SK-N-SH treated with all-trans-retinoic acid at 6 μM for 48 hours (cell line): ENCODE measurements around the gene PRKAB1.

Source experiments
- ATAC-seq: fragments of 200-7000 bp; cut with Tn5 transposase; 3 replicates; pipeline ENCODE4 v1.9.1; 2020; ENCODE audit warnings: mild to moderate bottlenecking, moderate library complexity
- ARNTL ChIP-seq: fragments of 450-650 bp; formaldehyde crosslinking; IDR thresholded peaks from 2 replicates; pipeline ENCODE4 v1.5.0; 2020; ENCODE audit warnings: low read depth, mild to moderate bottlenecking, moderate library complexity, borderline replicate concordance
- ESRRG ChIP-seq: fragments of 250-450 bp; sonication (Bioruptor Pico); IDR thresholded peaks from 2 replicates; pipeline ENCODE4 v1.6.1; 2021; ENCODE audit warnings: mild to moderate bottlenecking
- GLIS3 ChIP-seq: fragments of 250-450 bp; sonication (Bioruptor Pico); IDR thresholded peaks from 2 replicates; pipeline ENCODE4 v1.5.0; 2020; ENCODE audit warnings: mild to moderate bottlenecking, moderate library complexity
- ISL1 ChIP-seq: fragments of 250-450 bp; sonication (Bioruptor Pico); IDR thresholded peaks from 2 replicates; pipeline ENCODE4 v2.1.2; 2022; ENCODE audit warnings: mild to moderate bottlenecking, moderate library complexity
- PPARA ChIP-seq: fragments of 250-450 bp; sonication (Bioruptor Pico); IDR thresholded peaks from 2 replicates; pipeline ENCODE4 v1.5.0; 2020; ENCODE audit warnings: mild to moderate bottlenecking, borderline replicate concordance
- RARB ChIP-seq: fragments of 250-450 bp; sonication (Bioruptor Pico); IDR thresholded peaks from 2 replicates; pipeline ENCODE4 v1.8.0; 2021; ENCODE audit warnings: mild to moderate bottlenecking, moderate library complexity
- SNAI2 ChIP-seq: fragments of 250-450 bp; sonication (Bioruptor Pico); IDR thresholded peaks from 2 replicates; pipeline ENCODE4 v1.5.0; 2020; ENCODE audit warnings: mild to moderate bottlenecking, moderate library complexity
- TCF4 ChIP-seq: fragments of 250-450 bp; sonication (Bioruptor Pico); IDR thresholded peaks from 2 replicates; pipeline ENCODE4 v1.8.0; 2021; ENCODE audit warnings: mild to moderate bottlenecking, moderate library complexity, borderline replicate concordance
- TOX ChIP-seq: fragments of 250-450 bp; sonication (Bioruptor Pico); IDR thresholded peaks from 2 replicates; pipeline ENCODE4 v1.8.0; 2021; ENCODE audit warnings: mild to moderate bottlenecking, moderate library complexity, borderline replicate concordance
- ZC3H10 ChIP-seq: fragments of 250-450 bp; sonication (Bioruptor Pico); IDR thresholded peaks from 2 replicates; pipeline ENCODE4 v1.5.1; 2021; ENCODE audit warnings: mild to moderate bottlenecking, moderate library complexity
- ZFP30 ChIP-seq: fragments of 450-650 bp; formaldehyde crosslinking; IDR thresholded peaks from 2 replicates; pipeline ENCODE4 v1.5.0; 2022; ENCODE audit warnings: mild to moderate bottlenecking, moderate library complexity
- ZNF565 ChIP-seq: fragments of 450-650 bp; formaldehyde crosslinking; conservative IDR thresholded peaks from 2 replicates; pipeline ENCODE4 v1.5.0; 2020; ENCODE audit warnings: low read depth, mild to moderate bottlenecking, moderate library complexity
- ZNF70 ChIP-seq: fragments of 450-650 bp; formaldehyde crosslinking; IDR thresholded peaks from 2 replicates; pipeline ENCODE4 v1.5.0; 2020; ENCODE audit warnings: mild to moderate bottlenecking, moderate library complexity
- ZNF8 ChIP-seq: fragments of 450-650 bp; formaldehyde crosslinking; IDR thresholded peaks from 2 replicates; pipeline ENCODE4 v1.5.0; 2020; ENCODE audit warnings: mild to moderate bottlenecking, moderate library complexity
- TF ChIP-seq, protein P1 (sequence below): fragments of 250-450 bp; sonication (Bioruptor Pico); IDR thresholded peaks from 2 replicates; pipeline ENCODE4 v1.5.1; 2021; ENCODE audit warnings: mild to moderate bottlenecking, moderate library complexity
- TF ChIP-seq, protein P2 (sequence below): fragments of 250-450 bp; sonication (Bioruptor Pico); IDR thresholded peaks from 2 replicates; pipeline ENCODE4 v1.5.0; 2020; ENCODE audit warnings: mild to moderate bottlenecking, moderate library complexity
- TF ChIP-seq, protein P3 (sequence below): fragments of 250-450 bp; sonication (Bioruptor Pico); IDR thresholded peaks from 2 replicates; pipeline ENCODE4 v1.8.0; 2021; ENCODE audit warnings: low read depth, mild to moderate bottlenecking, moderate library complexity, borderline replicate concordance
- TF ChIP-seq, protein P4 (sequence below): fragments of 250-450 bp; sonication (Bioruptor Pico); IDR thresholded peaks from 2 replicates; pipeline ENCODE4 v1.8.0; 2020; ENCODE audit warnings: mild to moderate bottlenecking, moderate library complexity, borderline replicate concordance

PRKAB1 gene

DNA sequence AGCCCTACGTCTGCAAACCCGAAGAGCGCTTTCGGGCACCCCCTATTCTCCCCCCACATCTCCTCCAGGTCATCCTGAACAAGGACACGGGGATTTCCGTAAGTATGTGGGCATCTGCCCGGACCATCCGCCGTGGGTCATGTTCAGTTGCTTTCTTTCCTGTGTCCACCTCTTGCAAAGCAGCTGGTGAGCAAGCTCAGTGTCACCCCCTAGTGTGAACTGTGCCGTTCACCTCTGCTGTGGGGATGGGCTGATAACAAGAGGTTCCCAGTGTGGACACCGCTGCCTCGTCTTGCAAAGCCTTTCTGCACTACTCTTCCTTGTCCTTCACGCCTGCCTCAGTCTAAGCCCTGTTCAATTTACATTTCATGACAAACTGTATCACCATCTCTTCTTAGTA, 8.6 kb downstream of the PRKAB1 start:
- no peak for ATAC-seq
- TF ChIP-seq, protein P1, sequence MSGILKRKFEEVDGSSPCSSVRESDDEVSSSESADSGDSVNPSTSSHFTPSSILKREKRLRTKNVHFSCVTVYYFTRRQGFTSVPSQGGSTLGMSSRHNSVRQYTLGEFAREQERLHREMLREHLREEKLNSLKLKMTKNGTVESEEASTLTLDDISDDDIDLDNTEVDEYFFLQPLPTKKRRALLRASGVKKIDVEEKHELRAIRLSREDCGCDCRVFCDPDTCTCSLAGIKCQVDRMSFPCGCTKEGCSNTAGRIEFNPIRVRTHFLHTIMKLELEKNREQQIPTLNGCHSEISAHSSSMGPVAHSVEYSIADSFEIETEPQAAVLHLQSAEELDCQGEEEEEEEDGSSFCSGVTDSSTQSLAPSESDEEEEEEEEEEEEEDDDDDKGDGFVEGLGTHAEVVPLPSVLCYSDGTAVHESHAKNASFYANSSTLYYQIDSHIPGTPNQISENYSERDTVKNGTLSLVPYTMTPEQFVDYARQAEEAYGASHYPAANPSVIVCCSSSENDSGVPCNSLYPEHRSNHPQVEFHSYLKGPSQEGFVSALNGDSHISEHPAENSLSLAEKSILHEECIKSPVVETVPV = no peak
- no peak for TF ChIP-seq ARNTL
- TF ChIP-seq, protein P2, sequence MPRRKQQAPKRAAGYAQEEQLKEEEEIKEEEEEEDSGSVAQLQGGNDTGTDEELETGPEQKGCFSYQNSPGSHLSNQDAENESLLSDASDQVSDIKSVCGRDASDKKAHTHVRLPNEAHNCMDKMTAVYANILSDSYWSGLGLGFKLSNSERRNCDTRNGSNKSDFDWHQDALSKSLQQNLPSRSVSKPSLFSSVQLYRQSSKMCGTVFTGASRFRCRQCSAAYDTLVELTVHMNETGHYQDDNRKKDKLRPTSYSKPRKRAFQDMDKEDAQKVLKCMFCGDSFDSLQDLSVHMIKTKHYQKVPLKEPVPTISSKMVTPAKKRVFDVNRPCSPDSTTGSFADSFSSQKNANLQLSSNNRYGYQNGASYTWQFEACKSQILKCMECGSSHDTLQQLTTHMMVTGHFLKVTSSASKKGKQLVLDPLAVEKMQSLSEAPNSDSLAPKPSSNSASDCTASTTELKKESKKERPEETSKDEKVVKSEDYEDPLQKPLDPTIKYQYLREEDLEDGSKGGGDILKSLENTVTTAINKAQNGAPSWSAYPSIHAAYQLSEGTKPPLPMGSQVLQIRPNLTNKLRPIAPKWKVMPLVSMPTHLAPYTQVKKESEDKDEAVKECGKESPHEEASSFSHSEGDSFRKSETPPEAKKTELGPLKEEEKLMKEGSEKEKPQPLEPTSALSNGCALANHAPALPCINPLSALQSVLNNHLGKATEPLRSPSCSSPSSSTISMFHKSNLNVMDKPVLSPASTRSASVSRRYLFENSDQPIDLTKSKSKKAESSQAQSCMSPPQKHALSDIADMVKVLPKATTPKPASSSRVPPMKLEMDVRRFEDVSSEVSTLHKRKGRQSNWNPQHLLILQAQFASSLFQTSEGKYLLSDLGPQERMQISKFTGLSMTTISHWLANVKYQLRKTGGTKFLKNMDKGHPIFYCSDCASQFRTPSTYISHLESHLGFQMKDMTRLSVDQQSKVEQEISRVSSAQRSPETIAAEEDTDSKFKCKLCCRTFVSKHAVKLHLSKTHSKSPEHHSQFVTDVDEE (CRISPR knock-in tag) = no peak
- TF ChIP-seq GLIS3 (CRISPR knock-in tag) = no peak
- TF ChIP-seq, protein P3, sequence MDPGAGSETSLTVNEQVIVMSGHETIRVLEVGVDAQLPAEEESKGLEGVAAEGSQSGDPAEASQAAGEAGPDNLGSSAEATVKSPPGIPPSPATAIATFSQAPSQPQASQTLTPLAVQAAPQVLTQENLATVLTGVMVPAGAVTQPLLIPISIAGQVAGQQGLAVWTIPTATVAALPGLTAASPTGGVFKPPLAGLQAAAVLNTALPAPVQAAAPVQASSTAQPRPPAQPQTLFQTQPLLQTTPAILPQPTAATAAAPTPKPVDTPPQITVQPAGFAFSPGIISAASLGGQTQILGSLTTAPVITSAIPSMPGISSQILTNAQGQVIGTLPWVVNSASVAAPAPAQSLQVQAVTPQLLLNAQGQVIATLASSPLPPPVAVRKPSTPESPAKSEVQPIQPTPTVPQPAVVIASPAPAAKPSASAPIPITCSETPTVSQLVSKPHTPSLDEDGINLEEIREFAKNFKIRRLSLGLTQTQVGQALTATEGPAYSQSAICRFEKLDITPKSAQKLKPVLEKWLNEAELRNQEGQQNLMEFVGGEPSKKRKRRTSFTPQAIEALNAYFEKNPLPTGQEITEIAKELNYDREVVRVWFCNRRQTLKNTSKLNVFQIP (CRISPR knock-in tag) = no peak
- TF ChIP-seq ZNF8 (CRISPR knock-in tag) = no peak
- no peak for TF ChIP-seq SNAI2 (CRISPR knock-in tag)
- no peak for TF ChIP-seq ZNF70 (CRISPR knock-in tag)
- no peak for TF ChIP-seq RARB (CRISPR knock-in tag)
- no peak for TF ChIP-seq ISL1 (CRISPR knock-in tag)
- TF ChIP-seq PPARA = no peak
- TF ChIP-seq, protein P4, sequence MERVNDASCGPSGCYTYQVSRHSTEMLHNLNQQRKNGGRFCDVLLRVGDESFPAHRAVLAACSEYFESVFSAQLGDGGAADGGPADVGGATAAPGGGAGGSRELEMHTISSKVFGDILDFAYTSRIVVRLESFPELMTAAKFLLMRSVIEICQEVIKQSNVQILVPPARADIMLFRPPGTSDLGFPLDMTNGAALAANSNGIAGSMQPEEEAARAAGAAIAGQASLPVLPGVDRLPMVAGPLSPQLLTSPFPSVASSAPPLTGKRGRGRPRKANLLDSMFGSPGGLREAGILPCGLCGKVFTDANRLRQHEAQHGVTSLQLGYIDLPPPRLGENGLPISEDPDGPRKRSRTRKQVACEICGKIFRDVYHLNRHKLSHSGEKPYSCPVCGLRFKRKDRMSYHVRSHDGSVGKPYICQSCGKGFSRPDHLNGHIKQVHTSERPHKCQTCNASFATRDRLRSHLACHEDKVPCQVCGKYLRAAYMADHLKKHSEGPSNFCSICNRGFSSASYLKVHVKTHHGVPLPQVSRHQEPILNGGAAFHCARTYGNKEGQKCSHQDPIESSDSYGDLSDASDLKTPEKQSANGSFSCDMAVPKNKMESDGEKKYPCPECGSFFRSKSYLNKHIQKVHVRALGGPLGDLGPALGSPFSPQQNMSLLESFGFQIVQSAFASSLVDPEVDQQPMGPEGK (CRISPR knock-in tag) = no peak
- TF ChIP-seq ZFP30 (CRISPR knock-in tag) = no peak
- TF ChIP-seq ESRRG (CRISPR knock-in tag) = no peak
- TF ChIP-seq TOX (CRISPR knock-in tag) = no peak
- TF ChIP-seq ZNF565 (CRISPR knock-in tag) = no peak

DNA sequence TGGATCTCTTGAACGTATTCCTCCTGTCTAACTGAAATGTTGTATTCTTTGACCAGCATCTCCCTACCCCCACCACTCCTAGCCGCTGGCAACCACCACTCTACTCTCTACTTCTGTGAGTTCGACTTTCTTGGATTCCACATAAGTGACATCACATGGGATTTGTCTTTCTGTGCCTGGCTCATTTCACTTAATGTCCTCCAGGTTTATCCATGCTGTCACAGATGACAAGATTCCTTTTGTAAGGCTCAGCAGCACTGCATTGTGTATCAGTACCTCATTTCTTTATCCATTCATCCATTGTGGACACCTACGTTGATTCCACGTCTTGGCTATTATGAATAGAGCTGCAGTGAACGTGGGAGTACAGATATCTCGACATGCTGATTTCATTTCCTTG, 10.5 kb downstream of the PRKAB1 start:
- ATAC-seq = no peak; the same call in 2 of the 3 replicates
- TF ChIP-seq TCF4 (CRISPR knock-in tag) = no peak
- TF ChIP-seq ZC3H10 (CRISPR knock-in tag) = no peak
- TF ChIP-seq PPARA = no peak
- TF ChIP-seq, protein P1 = no peak
- TF ChIP-seq ZNF8 (CRISPR knock-in tag) = no peak
- no peak for TF ChIP-seq TOX (CRISPR knock-in tag)
- TF ChIP-seq, protein P2 (CRISPR knock-in tag) = no peak
- TF ChIP-seq SNAI2 (CRISPR knock-in tag) = no peak
